ENCODE measurements around the gene AGPAT3.

The AGPAT3 gene

DNA sequence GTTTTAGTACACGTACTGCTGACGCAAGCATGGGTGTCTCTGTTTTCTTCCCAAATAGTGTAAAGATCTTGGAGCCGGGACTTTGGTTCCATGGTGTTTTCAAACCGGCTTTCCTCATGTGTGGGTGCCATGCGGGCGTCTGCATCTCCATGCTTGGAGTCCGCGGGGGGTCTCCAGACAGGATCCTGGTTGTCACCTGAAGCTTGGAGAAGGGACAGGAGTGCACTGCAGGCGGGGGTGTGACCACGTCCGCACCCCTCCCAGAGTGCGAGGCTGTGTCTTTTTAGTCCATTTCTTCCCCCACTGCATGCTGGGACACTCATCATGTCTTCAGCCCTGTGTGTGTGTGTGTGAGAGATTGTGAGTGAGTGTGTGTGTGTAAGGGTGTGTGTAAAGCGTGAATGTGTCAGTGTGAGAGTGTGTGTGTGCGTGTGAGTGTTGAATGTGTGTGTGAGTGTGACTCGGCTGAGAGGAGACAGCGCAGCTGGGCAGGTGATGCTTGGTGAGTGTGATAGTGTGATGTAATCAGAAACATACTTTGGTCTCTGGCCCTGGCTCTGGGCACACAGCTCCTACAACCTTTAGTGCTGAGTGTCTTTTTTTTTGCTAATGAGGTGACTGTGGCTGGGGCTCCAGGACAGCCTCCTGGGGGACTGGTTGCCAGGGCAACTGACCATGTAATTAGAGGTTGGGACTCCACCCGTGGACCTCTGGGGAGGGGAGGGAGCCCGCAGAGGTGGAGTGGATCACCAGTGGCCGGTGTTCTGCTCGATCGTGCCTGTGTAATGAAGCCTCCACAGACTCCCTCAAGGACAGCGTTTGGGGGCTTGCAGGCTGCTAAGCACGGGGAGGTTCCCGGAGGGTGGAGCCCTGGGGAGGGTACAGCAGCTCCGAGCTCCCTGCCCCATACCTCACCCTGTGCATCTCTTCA is 55.1 kb downstream of the AGPAT3 start:
- FAIRE-seq (no peak), DNase-seq (ENCODE audit: insufficient read length, low spot score) (no peak)

DNA sequence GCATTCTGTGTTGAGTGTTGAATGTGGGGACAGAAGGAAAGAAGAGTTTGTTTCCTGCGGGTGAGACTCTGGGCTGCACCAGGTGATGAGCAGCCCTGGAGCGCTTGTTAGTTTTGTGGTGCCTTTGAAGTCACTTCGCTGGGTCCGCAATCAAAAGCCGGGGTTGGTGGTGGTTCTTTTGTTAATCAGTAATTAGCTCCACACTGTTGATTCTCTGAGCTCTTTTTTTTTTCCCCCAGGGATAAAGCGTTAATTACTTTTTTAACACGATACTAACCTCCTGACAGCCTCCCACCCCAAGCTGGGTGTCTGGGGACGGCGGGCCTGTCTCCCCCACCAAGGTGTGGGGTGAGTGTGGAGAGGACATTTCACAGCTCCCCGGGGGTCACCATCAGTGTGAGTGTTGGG is 56.6 kb downstream of the AGPAT3 start:
- DNase-seq (ENCODE audit: insufficient read length, low spot score) = no peak
- no peak for FAIRE-seq

DNA sequence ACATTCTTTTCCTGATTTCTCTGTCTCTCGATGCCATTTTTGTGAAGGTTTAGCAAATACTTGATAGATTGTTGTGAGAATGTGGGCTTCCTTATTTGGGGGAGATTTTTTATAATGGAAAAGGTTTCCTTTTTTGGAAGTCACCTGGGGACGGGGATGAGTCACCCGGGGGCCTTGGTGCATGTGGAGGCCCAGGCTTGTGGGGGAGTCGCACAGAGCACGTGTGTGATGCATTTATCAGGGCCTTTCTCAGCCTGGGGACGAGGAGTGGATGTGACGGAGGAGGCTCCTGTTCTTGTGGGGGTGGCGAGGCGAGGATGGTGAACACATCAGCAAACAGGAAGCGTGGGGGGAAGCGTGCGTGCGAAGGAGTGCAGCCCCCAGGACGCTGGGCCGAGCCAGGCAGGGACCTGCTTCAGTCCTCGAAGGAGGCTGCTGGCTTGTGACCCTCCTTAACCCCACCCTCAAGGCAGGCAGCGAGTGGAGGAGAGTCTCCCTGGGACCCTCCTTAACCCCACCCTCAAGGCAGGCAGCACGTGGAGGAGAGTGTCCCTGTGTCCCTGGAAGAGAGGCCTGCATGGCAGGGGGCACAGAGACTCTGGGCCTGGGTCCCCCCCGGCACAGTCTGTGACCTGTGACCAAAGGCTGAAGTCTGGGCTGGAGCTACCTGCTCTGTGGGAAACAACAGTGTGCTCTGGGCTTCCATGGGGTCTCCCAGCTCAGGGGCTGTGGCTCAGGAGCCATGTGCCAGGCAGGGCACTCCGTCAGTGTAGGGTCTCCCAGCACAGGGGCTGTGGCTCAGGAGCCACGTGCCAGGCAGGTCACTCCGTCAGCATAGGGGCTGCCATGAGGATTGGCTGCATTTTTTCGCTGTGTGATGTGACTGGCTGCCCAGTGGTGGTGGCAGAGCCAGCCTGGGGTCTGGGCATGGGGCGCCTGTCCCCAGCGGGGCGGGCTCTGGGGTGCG is 57.2 kb downstream of the AGPAT3 start:
- DNase-seq (ENCODE audit: insufficient read length, low spot score) = no peak

DNA sequence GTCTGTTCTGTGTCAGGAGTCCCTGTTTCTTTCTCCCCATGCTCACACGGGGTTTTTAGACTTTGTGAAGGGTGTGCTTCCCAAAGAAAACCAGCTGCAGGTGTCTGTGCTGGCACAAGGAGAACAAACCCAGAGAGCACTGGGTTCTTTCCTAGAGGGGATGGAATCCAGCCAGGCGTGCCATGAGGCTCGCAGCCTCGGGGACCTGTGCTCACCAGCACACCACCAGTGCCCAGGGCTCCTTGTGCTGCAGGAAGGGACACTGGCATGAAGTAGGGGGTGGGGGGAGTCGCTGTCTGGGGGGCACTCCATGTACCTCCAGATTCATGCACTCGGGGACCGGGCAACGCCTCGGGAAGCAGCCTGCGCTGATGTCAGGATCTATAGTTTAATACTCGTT is 57.9 kb downstream of the AGPAT3 start:
- DNase-seq (ENCODE audit: insufficient read length, low spot score) (no peak), FAIRE-seq (no peak)

More for the DNA sequence above, 57.2 kb downstream of the AGPAT3 start:
- FAIRE-seq = no peak

- DNase-seq (ENCODE audit: insufficient read length, low spot score) = no peak
- FAIRE-seq = no peak
Measured at GRCh38 chr21:43923391-43923790, 58.4 kb downstream of the AGPAT3 start.

- DNase-seq (ENCODE audit: insufficient read length, low spot score) (no peak), FAIRE-seq (no peak)
Measured at GRCh38 chr21:43924421-43925095, 59.5 kb downstream of the AGPAT3 start.

GRCh38 chr21:43925096-43925481 is 60.1 kb downstream of the AGPAT3 start:
- FAIRE-seq (no peak), DNase-seq (ENCODE audit: insufficient read length, low spot score) (no peak)

- DNase-seq (ENCODE audit: insufficient read length, low spot score) (no peak), FAIRE-seq (no peak)
Measured at GRCh38 chr21:43925609-43926008, 60.6 kb downstream of the AGPAT3 start.

- DNase-seq (ENCODE audit: insufficient read length, low spot score) = no peak
- FAIRE-seq = no peak
Measured at GRCh38 chr21:43926196-43926595, 61.2 kb downstream of the AGPAT3 start.

DNA sequence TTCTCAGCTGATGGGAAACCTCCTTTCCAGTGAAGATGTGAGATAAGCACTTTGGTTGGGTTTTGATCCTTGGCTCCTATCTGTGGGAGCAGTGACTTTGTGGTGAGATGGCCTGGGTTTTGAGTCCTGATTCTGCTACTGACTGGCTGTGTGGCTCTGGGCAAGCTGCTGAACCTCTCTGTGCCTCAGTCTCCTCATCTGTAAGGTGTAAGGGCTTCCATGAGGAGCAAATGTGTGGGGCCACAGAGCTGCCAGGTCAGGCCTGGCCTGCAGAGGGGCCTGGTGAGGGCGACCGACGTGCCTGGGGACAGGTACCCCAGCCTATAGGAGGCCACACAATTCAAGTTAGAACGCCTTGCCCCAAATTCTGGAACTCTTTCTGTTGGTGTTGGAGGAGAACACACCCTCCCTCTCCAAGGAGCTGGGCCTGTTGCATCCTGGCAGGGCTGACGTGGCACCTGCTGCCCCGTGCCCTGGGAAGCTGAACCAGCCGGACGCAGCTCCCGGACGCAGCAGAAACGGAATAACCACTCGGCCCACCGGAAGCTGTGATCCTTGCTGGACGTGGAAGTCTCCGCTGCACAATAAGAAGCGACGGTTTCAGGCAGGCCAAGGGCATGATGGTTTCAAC is 62.7 kb downstream of the AGPAT3 start:
- no peak for DNase-seq (ENCODE audit: insufficient read length, low spot score)
- FAIRE-seq = no peak

GRCh38 chr21:43928222-43929125 is 63.5 kb downstream of the AGPAT3 start:
- no peak for DNase-seq (ENCODE audit: insufficient read length, low spot score)
- FAIRE-seq = no peak

- DNase-seq (ENCODE audit: insufficient read length, low spot score) = no peak
- FAIRE-seq = no peak
Measured at GRCh38 chr21:43929217-43929971, 64.4 kb downstream of the AGPAT3 start.

DNA sequence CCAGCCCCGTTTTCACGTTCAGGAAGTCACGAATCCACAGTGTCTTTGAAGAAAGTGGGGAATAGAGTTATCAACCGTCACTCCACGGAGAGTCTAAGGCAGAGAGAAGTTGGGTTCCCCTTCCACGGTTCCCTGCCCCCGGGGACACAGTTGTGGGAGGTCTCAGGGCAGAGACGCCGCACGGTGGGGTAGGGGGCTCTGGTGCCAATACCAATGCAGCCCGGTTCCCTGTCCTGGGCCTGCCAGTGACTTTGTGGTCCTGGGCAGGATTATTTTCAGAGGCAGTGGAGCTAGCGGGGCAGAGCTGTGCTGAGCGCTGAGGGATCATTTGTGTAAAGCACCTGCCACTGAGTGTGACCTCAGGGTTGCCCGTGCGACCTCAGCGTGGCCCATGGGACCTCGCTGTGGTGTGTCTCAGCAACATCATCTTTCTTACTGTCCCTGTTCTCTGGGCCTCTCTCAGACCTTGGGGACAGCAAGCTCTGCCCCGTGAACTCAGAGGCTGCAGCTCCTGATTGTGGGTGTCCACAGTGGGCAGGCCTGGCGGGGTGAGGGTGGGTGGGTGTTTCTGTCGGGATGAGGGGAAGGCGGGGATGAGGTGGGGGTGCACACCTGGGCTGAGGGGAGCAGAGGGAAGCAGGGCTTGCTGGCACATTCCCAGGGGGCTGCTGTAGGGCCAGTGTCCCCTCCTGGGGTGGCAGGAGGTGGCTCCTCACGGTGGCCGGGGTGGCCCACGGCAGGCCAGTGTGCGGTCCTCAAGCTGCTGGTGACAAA is 65.2 kb downstream of the AGPAT3 start:
- no peak for DNase-seq (ENCODE audit: insufficient read length, low spot score)
- no peak for FAIRE-seq

DNA sequence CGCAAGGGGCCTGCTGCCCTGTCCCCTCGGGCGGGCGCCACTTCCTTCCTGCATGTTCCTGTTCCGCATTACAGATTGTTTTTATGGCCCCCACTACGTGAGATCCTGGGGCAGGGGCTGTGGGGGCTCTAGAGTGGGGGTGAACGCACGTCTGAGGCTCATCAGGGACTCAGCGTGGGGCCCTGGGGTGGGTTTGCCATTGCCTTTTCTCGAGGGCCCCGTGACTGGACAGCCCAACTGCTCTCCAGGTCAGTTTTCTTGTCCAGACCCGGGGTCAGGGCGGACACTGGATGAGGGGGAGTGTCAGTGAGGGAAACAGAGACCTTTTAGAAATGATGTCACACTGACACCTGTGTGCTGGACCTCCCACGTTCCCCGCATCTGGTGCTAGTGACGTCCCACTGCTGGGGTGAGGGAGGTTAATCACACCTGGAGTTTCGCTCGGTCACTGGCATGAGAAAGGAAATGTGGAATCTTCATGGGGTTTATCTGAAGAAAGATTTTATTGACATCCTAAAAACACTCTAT is 65.9 kb downstream of the AGPAT3 start:
- DNase-seq (ENCODE audit: insufficient read length, low spot score) = no peak
- FAIRE-seq = no peak

DNA sequence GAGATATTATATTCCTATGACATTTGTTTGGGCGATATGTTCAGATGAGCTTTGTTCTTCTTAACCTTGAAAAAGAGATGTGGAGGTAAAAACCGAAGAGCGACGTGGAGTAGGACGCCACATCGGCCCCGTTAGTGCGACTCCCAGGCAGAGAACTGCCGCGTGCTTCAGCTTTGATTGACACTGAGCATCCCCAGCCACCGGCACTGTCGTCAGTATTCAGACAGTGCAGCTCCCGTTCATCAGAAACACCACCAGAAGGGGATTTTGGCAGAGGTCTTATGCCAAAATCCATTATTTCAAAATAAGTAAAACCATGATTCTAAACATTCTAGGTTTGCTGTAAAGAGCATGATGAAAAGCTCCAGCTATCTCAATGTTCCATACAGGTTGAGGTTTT is 66.5 kb downstream of the AGPAT3 start:
- DNase-seq (ENCODE audit: insufficient read length, low spot score) (no peak), FAIRE-seq (no peak)

DNA sequence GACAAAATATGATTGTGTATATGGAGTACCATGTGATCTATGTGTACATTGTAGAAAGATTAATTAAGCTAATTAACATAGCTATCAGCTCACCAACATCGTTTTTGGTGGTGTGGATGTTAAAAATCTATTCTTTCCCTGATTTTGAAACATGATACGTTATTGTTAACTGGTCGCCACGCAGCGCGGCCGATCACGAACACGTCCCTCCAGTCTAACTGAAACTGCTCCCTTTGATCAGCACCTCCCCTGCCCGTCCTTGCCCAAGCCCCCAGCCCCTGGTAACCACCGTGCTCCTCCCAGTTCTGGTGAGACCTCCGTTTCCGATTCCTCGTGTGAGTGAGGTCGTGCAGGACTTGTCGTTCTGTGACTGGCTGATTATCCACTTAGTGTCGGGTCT is 67.0 kb downstream of the AGPAT3 start:
- no peak for FAIRE-seq
- no peak for DNase-seq (ENCODE audit: insufficient read length, low spot score)

DNA sequence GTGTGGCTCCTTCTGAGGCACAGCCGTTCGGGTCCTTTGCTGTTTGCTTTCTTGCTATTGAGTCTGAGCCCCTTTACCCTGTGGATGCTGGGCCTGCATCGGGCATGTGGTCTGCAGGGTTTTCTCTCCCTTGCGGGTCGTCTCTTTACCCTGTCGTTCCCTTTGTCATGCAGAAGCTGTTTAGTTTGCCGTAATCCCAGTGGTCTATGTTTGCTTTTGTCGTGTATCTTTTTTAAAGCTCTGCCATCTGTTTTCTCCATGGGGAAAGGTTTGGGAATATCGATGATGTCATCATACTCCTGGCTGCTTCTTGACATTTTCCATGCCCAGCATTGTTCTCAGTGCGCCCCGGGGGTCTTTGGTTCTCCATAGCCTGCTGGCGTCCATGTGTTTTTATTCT is 68.2 kb downstream of the AGPAT3 start:
- DNase-seq (ENCODE audit: insufficient read length, low spot score) (no peak), FAIRE-seq (no peak)

- DNase-seq (ENCODE audit: insufficient read length, low spot score) = no peak
- FAIRE-seq = no peak
Measured at GRCh38 chr21:43933680-43934079, 68.7 kb downstream of the AGPAT3 start.

All from HTR-8/SVneo (cell line).